ENCODE data around the gene NELFCD.

DNA sequence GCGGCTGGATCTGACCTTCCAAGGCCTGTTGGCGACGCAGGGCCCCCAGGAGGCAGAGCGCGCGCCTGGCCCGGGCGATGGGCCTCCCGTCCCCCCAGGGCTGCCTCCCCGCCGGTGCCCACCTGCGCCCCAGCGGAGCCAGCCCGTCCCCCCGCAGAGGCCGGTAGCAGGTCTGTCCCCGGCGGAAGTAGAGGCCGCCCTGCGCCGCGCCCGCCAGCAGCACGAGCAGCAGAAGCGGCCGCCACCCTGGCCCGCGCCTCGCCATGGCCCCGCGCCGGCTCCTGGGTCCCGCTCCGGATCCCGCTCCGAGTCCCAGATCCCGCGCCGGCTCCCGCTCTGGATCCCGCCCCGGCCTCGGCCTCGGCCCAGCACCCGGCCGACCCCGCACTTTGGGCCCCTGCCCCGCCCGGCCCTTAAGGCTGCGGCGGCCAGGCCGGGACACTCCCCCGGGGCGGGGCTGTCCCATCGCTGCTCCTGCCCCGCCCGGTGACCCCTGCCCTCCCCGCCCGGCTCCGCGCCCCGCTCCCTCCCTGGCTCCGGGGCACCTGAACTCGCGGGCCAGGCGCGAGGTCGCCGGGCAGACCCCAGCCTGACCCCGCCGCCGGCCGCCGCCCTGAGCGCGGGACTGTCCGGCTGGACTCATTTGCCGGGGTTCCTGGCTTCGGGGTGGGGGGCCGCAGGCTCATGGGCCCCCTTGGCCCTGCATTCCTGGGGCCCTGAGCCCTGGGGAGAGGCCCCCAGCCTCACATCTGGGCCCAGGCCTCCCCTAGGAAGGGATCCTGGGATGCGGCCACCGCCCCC lies 26.0 kb downstream of the NELFCD start, which contains the start of gene CTSZ:
- TF ChIP-seq, protein P1, sequence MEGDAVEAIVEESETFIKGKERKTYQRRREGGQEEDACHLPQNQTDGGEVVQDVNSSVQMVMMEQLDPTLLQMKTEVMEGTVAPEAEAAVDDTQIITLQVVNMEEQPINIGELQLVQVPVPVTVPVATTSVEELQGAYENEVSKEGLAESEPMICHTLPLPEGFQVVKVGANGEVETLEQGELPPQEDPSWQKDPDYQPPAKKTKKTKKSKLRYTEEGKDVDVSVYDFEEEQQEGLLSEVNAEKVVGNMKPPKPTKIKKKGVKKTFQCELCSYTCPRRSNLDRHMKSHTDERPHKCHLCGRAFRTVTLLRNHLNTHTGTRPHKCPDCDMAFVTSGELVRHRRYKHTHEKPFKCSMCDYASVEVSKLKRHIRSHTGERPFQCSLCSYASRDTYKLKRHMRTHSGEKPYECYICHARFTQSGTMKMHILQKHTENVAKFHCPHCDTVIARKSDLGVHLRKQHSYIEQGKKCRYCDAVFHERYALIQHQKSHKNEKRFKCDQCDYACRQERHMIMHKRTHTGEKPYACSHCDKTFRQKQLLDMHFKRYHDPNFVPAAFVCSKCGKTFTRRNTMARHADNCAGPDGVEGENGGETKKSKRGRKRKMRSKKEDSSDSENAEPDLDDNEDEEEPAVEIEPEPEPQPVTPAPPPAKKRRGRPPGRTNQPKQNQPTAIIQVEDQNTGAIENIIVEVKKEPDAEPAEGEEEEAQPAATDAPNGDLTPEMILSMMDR (IDR thresholded peaks at IDR 0.05; ENCODE audit: insufficient read depth, low read depth, low read length): no peak
- no peak for TF ChIP-seq EZH2 (IDR thresholded peaks at IDR 0.05; ENCODE audit: insufficient read depth, low read length)

All from astrocyte (in vitro differentiated cells and primary cell).